OCI-LY7 (cell line): ENCODE measurements around the gene HLA-B. TPM values are rescaled to one million over a fixed set of nuclear protein-coding genes. Genes with fewer than 3 reads are reported as not detected.
"Not testable (repeated sequence)": the region's sequence is repeated elsewhere in the genome, so short reads cannot be mapped to it uniquely, and the experiment has no call there.

ENCODE experiments used
- Bru-seq: library from RNA; stranded (reverse); fragments of 400-500 nt; gene quantifications from one replicate; lab custom pipeline; 2021; lab: Mats Ljungman, UMichigan
- BruChase-seq, 2 experiments: library from RNA; stranded (reverse); fragments of 400-500 nt; gene quantifications; one replicate each; lab custom pipeline; 2021; lab: Mats Ljungman, UMichigan
- BruUV-seq: library from RNA; stranded (reverse); fragments of 400-500 nt; replicated peaks from 2 replicates; lab custom pipeline; 2021; lab: Mats Ljungman, UMichigan
- CTCF ChIA-PET: fragments of 300-600 bp; sonication (Branson Sonifier 250); formaldehyde crosslinking; loops from one replicate; lab custom pipeline; 2022; ENCODE audit warnings: antibody characterized with exemption; ENCODE audit not compliant: unreplicated experiment; lab: Charles Lee
- POLR2A ChIA-PET: fragments of 300-600 bp; sonication (Branson Sonifier 250); formaldehyde crosslinking; loops from one replicate; lab custom pipeline; 2022; ENCODE audit warnings: antibody characterized with exemption; lab: Charles Lee
- DNase-seq: peaks from one replicate; pipeline ENCODE4 v3.0.0-alpha.2; 2015; ENCODE audit warnings: low spot score
- H2AFZ ChIP-seq: fragments of 200-600 bp; sonication (generic), shearing (Covaris generic); 2 replicates; pipeline ENCODE4 v1.6.1; 2014; ENCODE audit warnings: mild to moderate bottlenecking, antibody characterized with exemption, low read length, moderate library complexity
- H3K27ac ChIP-seq: fragments of 200-600 bp; sonication (generic); 2 replicates; pipeline ENCODE4 v1.5.1; 2014; ENCODE audit warnings: mixed run types, low read depth, mild to moderate bottlenecking, moderate library complexity, low read length, inconsistent platforms; ENCODE audit not compliant: poor library complexity, severe bottlenecking
- H3K36me3 ChIP-seq: fragments of 200-600 bp; sonication (generic); 2 replicates; pipeline ENCODE4 v1.6.1; 2014; ENCODE audit warnings: mild to moderate bottlenecking, antibody characterized with exemption, low read length, moderate library complexity, mixed read lengths; ENCODE audit not compliant: insufficient read depth
- H3K4me1 ChIP-seq: fragments of 200-600 bp; sonication (generic); 2 replicates; pipeline ENCODE4 v1.5.1; 2014; ENCODE audit warnings: mild to moderate bottlenecking, low read length; ENCODE audit not compliant: insufficient read depth, poor library complexity, severe bottlenecking
- H3K4me2 ChIP-seq: fragments of 200-600 bp; sonication (generic); 2 replicates; pipeline ENCODE4 v1.6.1; 2014; ENCODE audit warnings: mild to moderate bottlenecking, low read length
- H3K4me3 ChIP-seq: fragments of 200-600 bp; sonication (generic); 2 replicates; pipeline ENCODE4 v1.5.1; 2014; ENCODE audit warnings: mild to moderate bottlenecking, low read depth, low read length; ENCODE audit not compliant: poor library complexity, severe bottlenecking
- H3K79me2 ChIP-seq: fragments of 200-600 bp; sonication (generic); 2 replicates; pipeline ENCODE4 v1.6.1; 2016; ENCODE audit warnings: low read depth, mild to moderate bottlenecking, low read length, moderate library complexity, mixed read lengths; ENCODE audit not compliant: insufficient read depth
- H3K9me2 ChIP-seq: fragments of 200-600 bp; sonication (generic); 2 replicates; pipeline ENCODE4 v1.6.1; 2016; ENCODE audit warnings: mild to moderate bottlenecking, low read length, mixed read lengths; ENCODE audit not compliant: insufficient read depth
- H3K9me3 ChIP-seq: fragments of 200-600 bp; sonication (generic); 2 replicates; pipeline ENCODE4 v1.6.1; 2014; ENCODE audit warnings: mild to moderate bottlenecking, mixed run types, low read length, mixed read lengths
- H4K20me1 ChIP-seq: fragments of 200-600 bp; sonication (generic); 2 replicates; pipeline ENCODE4 v1.6.1; 2014; ENCODE audit warnings: mild to moderate bottlenecking, antibody characterized with exemption, low read length, moderate library complexity, mixed read lengths; ENCODE audit not compliant: insufficient read depth
- CTCF ChIP-seq: fragments of 200-600 bp; sonication (generic); conservative IDR thresholded peaks from 2 replicates; pipeline ENCODE4 v1.5.1; 2014; ENCODE audit warnings: mild to moderate bottlenecking, antibody characterized with exemption, low read length, moderate library complexity, mixed read lengths
- EZH2phosphoT487 ChIP-seq: fragments of 200-600 bp; sonication (generic); IDR thresholded peaks from 2 replicates; pipeline ENCODE4 v1.6.1; 2018; ENCODE audit warnings: low read depth, borderline replicate concordance, mild to moderate bottlenecking, mixed run types, antibody characterized with exemption, low read length, moderate library complexity, mixed read lengths
- intact Hi-C: fragments of 100-400 bp; cut with micrococcal nuclease; formaldehyde crosslinking; loops from one replicate; pipeline ENCODE4 v1.10.0; 2022; ENCODE audit not compliant: unreplicated experiment
- long read RNA-seq: library from polyadenylated mRNA; stranded (forward); transcript quantifications from one replicate; pipeline ENCODE4 v2.0.0, GENCODE V29; 2022
- total RNA-seq, 2 experiments: library from RNA; depleted of rRNA in 1 of 2; stranded (reverse); fragments of >200 nt in 1 of 2; shearing (Covaris generic) in 1 of 2; gene quantifications; 2 replicates each; pipeline ENCODE4 v1.2.3, GENCODE V29; 2014 to 2022

HLA-B gene
- total RNA-seq (2014; rRNA removed; shearing (Covaris generic)): 223 and 258 TPM in 2 replicates
- 238 and 309 TPM in 2 replicates for total RNA-seq (2022)
- Bru-seq, nascent RNA: percentile 43 among the genes with signal in this experiment
- percentile 48 among the genes with signal in this experiment for BruChase-seq, experiment 1, labeled RNA remaining after a 6-hour chase
- percentile 46 among the genes with signal in this experiment for BruChase-seq, experiment 2, labeled RNA remaining after a 2-hour chase
- long read RNA-seq, transcript HLA-B-254 (3 exons, 917 nt): minor isoform, 6 of 51 reads
- long read RNA-seq, transcript HLA-B-249 (8 exons, 1,547 nt): major isoform, 9 of 51 reads
- long read RNA-seq, partial matches to known transcripts: 24 of 51 reads
- long read RNA-seq, other reads (novel, unspliced or antisense): 10 of 51 reads

GRCh38 chr6:31356946-31357466 lies at the start of gene HLA-B:
Gene HLA-B, minus strand, starts transcription at chr6:31357179. Its CDS starts 21 bp downstream, at chr6:31357158.
- Histone ChIP-seq H3K79me2 (peaks cover 17% of the 10 kb centered on the region), H4K20me1 (no peaks in the 10 kb centered on the region; the same call in 1 of the 2 replicates), H3K4me1 (peaks cover 55% of the 10 kb centered on the region), H2AFZ (peak within 1 kb of the TSS; percentile 68; the same call in 1 of the 2 replicates), H3K4me3 (peak within 1 kb of the TSS; percentile 95), H3K9me2 (no peaks in the 10 kb centered on the region), H3K36me3 (peaks cover 39% of the 10 kb centered on the region), H3K27ac (peak within 1 kb of the TSS; percentile 51), H3K4me2 (peak within 1 kb of the TSS; percentile 82), H3K9me3 (no peaks in the 10 kb centered on the region)
- no TSS peak for BruUV-seq
- intact Hi-C loops: loop anchor here (1.0 to 2.0 kb wide), 2 partner anchors 84 to 160 kb away; partner anchors contain the start of gene HLA-C
- ChIA-PET POLR2A (interaction anchor here (0.7 kb wide), 1 partner anchor 10 kb away, joined by 4 read pairs; no protein-coding TSS in a partner anchor), CTCF (no interaction called here)
- DNase-seq: peak; percentile 90
- no peak for TF ChIP-seq EZH2phosphoT487

- no peak for TF ChIP-seq CTCF
- no peak for TF ChIP-seq EZH2phosphoT487
- no peak overlapping the region for H3K27ac ChIP-seq
- H3K4me3 ChIP-seq: no peak overlapping the region
- H3K9me3 ChIP-seq: no peaks in the 10 kb centered on the region
- peaks cover 25% of the 10 kb centered on the region for H3K4me1 ChIP-seq
- ChIA-PET POLR2A (no interaction called here), CTCF (no interaction called here)
- intact Hi-C loops: loop anchor here (10.0 kb wide), 1 partner anchor 179 kb away; the partner anchor contains the start of genes LST1 and LTB
- no peaks in the 10 kb centered on the region for H3K9me2 ChIP-seq
- peaks cover 16% of the 10 kb centered on the region for H3K36me3 ChIP-seq
- no peak overlapping the region for H2AFZ ChIP-seq
- no TSS peak for BruUV-seq
- no peak for DNase-seq
- H3K4me2 ChIP-seq: no peak overlapping the region
- H3K79me2 ChIP-seq: peaks cover 77% of the 10 kb centered on the region
- H4K20me1 ChIP-seq: peaks cover 15% of the 10 kb centered on the region; the same call in 1 of the 2 replicates
Measured at GRCh38 chr6:31405996-31406395, 49.0 kb upstream of the HLA-B start.

GRCh38 chr6:31404061-31404364 lies 47.0 kb upstream of the HLA-B start:
- Histone ChIP-seq H3K4me1 (peaks cover 25% of the 10 kb centered on the region), H3K79me2 (peaks cover 73% of the 10 kb centered on the region), H3K36me3 (peaks cover 12% of the 10 kb centered on the region), H3K4me2 (peak overlapping the region; percentile 99), H4K20me1 (peaks cover 15% of the 10 kb centered on the region; the same call in 1 of the 2 replicates), H3K4me3 (peak overlapping the region; percentile 79)
- intact Hi-C loops: loop anchor here (5.0 to 10.0 kb wide), 2 partner anchors 138 to 181 kb away; partner anchors contain the start of genes DDX39B, LST1 and LTB
- DNase-seq, H3K9me3 ChIP-seq, BruUV-seq, H2AFZ ChIP-seq, H3K27ac ChIP-seq, POLR2A ChIA-PET, H3K9me2 ChIP-seq: not testable (repeated sequence)
- CTCF ChIA-PET: interaction anchor here (0.9 kb wide), 1 partner anchor 38 kb away, joined by 3 read pairs; no protein-coding TSS in a partner anchor
